CD14-positive monocyte (primary cell): ENCODE results near the gene MRPL57. TPM values are rescaled to one million over a fixed set of nuclear protein-coding genes. Genes with fewer than 3 reads are reported as not detected.

Experiments used
- DNase-seq, 3 donors: peaks; one replicate each; pipeline ENCODE4 v3.0.0-alpha.2; 2011 to 2022
- H2AFZ ChIP-seq: 2 replicates; pipeline ENCODE4 v1.6.0; 2012; ENCODE audit warnings: mild to moderate bottlenecking, low read depth, low read length, inconsistent platforms; ENCODE audit not compliant: insufficient read depth, poor library complexity, severe bottlenecking
- H3K27ac ChIP-seq, 2 donors: 1 replicate in 1 of 2; 2 replicates in 1 of 2; pipeline ENCODE4 v1.5.1; 2012 to 2013; ENCODE audit warnings: low read length in 2 of 2, control low read depth in 1 of 2, inconsistent platforms in 1 of 2, low read depth in 1 of 2, mild to moderate bottlenecking in 1 of 2
- H3K27me3 ChIP-seq, 2 donors: one replicate each; pipeline versions ENCODE4 v1.6.0 to v1.6.1; 2011 to 2013; ENCODE audit warnings: low read length in 2 of 2; ENCODE audit not compliant: control insufficient read depth in 2 of 2, insufficient read depth in 2 of 2
- H3K36me3 ChIP-seq, 2 donors: replicated peaks in 1 of 2; 1 replicate in 1 of 2; 2 replicates in 1 of 2; pipeline versions ENCODE4 v1.5.1 to v1.6.1; 2012 to 2013; ENCODE audit warnings: low read length in 2 of 2, control low read depth in 1 of 2, inconsistent platforms in 1 of 2, mild to moderate bottlenecking in 1 of 2; ENCODE audit not compliant: insufficient read depth in 2 of 2, control insufficient read depth in 1 of 2
- H3K4me1 ChIP-seq, 2 donors: 1 replicate in 1 of 2; 2 replicates in 1 of 2; pipeline versions ENCODE4 v1.5.1 to v1.6.1; 2012 to 2013; ENCODE audit warnings: low read length in 2 of 2, control low read depth in 1 of 2, inconsistent platforms in 1 of 2, mild to moderate bottlenecking in 1 of 2, moderate library complexity in 1 of 2; ENCODE audit not compliant: insufficient read depth in 2 of 2, control insufficient read depth in 1 of 2
- H3K4me2 ChIP-seq: replicated peaks from 2 replicates; pipeline ENCODE3; 2012; ENCODE audit warnings: low read length, moderate library complexity, mild to moderate bottlenecking; ENCODE audit not compliant: poor library complexity, severe bottlenecking; ENCODE audit errors: extremely low read depth
- H3K4me3 ChIP-seq, 3 experiments: fragments of 200-600 bp in 1 of 3; sonication (generic) in 1 of 3; replicated peaks in 1 of 3; 1 replicate in 2 of 3; 2 replicates in 1 of 3; pipeline ENCODE4 v1.5.1; 2011 to 2013; ENCODE audit warnings: low read length in 3 of 3, mild to moderate bottlenecking in 3 of 3, control low read depth in 2 of 3, low read depth in 2 of 3, inconsistent platforms in 1 of 3, moderate library complexity in 1 of 3
- H3K79me2 ChIP-seq: 2 replicates; pipeline ENCODE4 v1.6.0; 2012; ENCODE audit warnings: mild to moderate bottlenecking, control low read depth, inconsistent platforms, low read length, moderate library complexity; ENCODE audit not compliant: insufficient read depth
- H3K9ac ChIP-seq: 2 replicates; pipeline ENCODE4 v1.6.0; 2017; ENCODE audit warnings: low read length, mild to moderate bottlenecking; ENCODE audit not compliant: insufficient read depth, poor library complexity, severe bottlenecking
- H3K9me3 ChIP-seq, 2 donors: replicated peaks in 1 of 2; 1 replicate in 1 of 2; 2 replicates in 1 of 2; pipeline versions ENCODE4 v1.5.1 to v1.6.1; 2012 to 2013; ENCODE audit warnings: low read length in 2 of 2, control low read depth in 1 of 2; ENCODE audit not compliant: control insufficient read depth in 1 of 2, insufficient read depth in 1 of 2
- H4K20me1 ChIP-seq: 2 replicates; pipeline ENCODE4 v1.6.0; 2012; ENCODE audit warnings: mild to moderate bottlenecking, low read length, control low read depth, moderate library complexity; ENCODE audit not compliant: insufficient read depth
- H3K27ac Mint-ChIP-seq, 7 donors: one replicate each; pipeline ENCODE4 v1.8.0; 2020; ENCODE audit warnings: mild to moderate bottlenecking in 7 of 7, mixed read lengths in 7 of 7, moderate library complexity in 6 of 7, inconsistent platforms in 2 of 7
- H3K27me3 Mint-ChIP-seq, 3 donors: one replicate each; pipeline ENCODE4 v1.8.0; 2021 to 2022; ENCODE audit warnings: low read depth in 3 of 3, mild to moderate bottlenecking in 3 of 3, mixed read lengths in 3 of 3, moderate library complexity in 3 of 3, inconsistent platforms in 1 of 3
- H3K36me3 Mint-ChIP-seq, 2 donors: one replicate each; pipeline ENCODE4 v1.8.0; 2020; ENCODE audit warnings: mixed read lengths in 2 of 2, inconsistent platforms in 1 of 2, mild to moderate bottlenecking in 1 of 2
- H3K4me1 Mint-ChIP-seq: one replicate; pipeline ENCODE4 v1.8.0; 2020; ENCODE audit warnings: mild to moderate bottlenecking, mixed read lengths
- H3K4me3 Mint-ChIP-seq, 2 donors: one replicate each; pipeline ENCODE4 v1.8.0; 2020; ENCODE audit warnings: mild to moderate bottlenecking in 2 of 2, mixed read lengths in 2 of 2, moderate library complexity in 1 of 2
- H3K9me3 Mint-ChIP-seq, 7 donors: one replicate each; pipeline ENCODE4 v1.8.0; 2020 to 2022; ENCODE audit warnings: mixed read lengths in 7 of 7, mild to moderate bottlenecking in 6 of 7, moderate library complexity in 6 of 7, inconsistent platforms in 2 of 7
- WGBS: methylation state at CpG from one replicate; pipeline ENCODE4 v1.1.5; 2013; ENCODE audit warnings: missing lambda C conversion rate; ENCODE audit not compliant: insufficient coverage; 5-methylcytosine and 5-hydroxymethylcytosine counted together
- intact Hi-C, 2 donors: fragments of 100-400 bp; cut with micrococcal nuclease; formaldehyde crosslinking; loops; one replicate each; pipeline versions ENCODE4 v1.15.0 to v1.15.1; 2023
- polyA plus RNA-seq, 3 donors: library from polyadenylated mRNA; depleted of rRNA in 1 of 3; unstranded in 2 of 3; stranded (reverse) in 1 of 3; fragments of 300-500 nt in 2 of 3; fragments of >200 nt in 1 of 3; fragmentation: Illumina TruSeq in 2 of 3; gene quantifications; 1 replicate in 2 of 3; 2 replicates in 1 of 3; pipeline ENCODE4 v1.2.3, GENCODE V29; 2012 to 2021
- TF ChIP-seq, protein P1 (sequence below): fragments of 200-600 bp; IDR thresholded peaks from one replicate; pipeline ENCODE4 v1.8.0; 2022; ENCODE audit warnings: antibody characterized with exemption, mild to moderate bottlenecking

The MRPL57 gene
- polyA plus RNA-seq, 3 donors, result 6.8 to 52.3 (median 41.1) TPM

DNA sequence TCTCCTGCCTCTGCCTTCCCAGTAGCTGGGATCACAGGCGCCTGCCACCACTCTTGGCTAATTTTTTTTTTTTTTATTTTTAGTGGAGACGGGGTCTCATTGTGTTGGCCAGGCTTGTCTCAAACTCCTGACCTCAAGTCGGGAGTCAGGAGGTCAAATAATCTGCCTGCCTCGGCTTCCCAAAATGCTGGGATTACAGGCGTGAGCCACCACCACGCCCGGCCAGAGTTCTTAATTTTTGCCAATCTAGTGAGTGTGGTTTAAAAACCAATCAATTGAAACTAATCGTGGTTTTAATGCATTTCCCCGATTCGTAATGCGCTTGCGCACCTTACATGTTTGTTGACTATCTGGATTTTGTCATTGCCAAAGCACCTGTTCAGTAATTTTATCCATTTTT, 37.1 kb upstream of the MRPL57 start:
- Histone ChIP-seq H3K9me3 (no peaks in the 10 kb centered on the region), H3K36me3 (peaks cover 13 to 21% of the 10 kb centered on the region in 2 donors), H3K4me3 (peak overlapping the region; percentile 87 to 94 (median 94)), H3K79me2 (peaks cover 41% of the 10 kb centered on the region), H3K27ac (peak overlapping the region in 1 of 2 donors; percentile 97), H3K9ac (peak overlapping the region; percentile 90), H3K27me3 (no peaks in the 10 kb centered on the region), H2AFZ (peak overlapping the region; percentile 91), H4K20me1 (peaks cover 22% of the 10 kb centered on the region), H3K4me2 (peak overlapping the region; percentile 82), H3K4me1 (peaks cover 11 to 29% of the 10 kb centered on the region in 2 donors)
- intact Hi-C loops, result loop anchor here in 1 of 2 donors (5.0 to 10.0 kb wide), 2 partner anchors 67 to 195 kb away; no protein-coding TSS in a partner anchor
- peak overlapping the region in 6 of 7 donors; percentile 97 to 100 (median 98) for H3K27ac Mint-ChIP-seq
- no peaks in the 10 kb centered on the region for H3K27me3 Mint-ChIP-seq
- peaks cover 29% of the 10 kb centered on the region for H3K4me1 Mint-ChIP-seq
- no peak for DNase-seq
- H3K9me3 Mint-ChIP-seq, result peaks cover 0 to 4% (median 0%) of the 10 kb centered on the region in 7 donors
- H3K4me3 Mint-ChIP-seq, result peak overlapping the region in 1 of 2 donors; percentile 88
- H3K36me3 Mint-ChIP-seq, result peaks cover 13 to 20% of the 10 kb centered on the region in 2 donors
- WGBS, result 78% methylated on average over 11 of the region's 12 CpGs
- TF ChIP-seq, protein P1, sequence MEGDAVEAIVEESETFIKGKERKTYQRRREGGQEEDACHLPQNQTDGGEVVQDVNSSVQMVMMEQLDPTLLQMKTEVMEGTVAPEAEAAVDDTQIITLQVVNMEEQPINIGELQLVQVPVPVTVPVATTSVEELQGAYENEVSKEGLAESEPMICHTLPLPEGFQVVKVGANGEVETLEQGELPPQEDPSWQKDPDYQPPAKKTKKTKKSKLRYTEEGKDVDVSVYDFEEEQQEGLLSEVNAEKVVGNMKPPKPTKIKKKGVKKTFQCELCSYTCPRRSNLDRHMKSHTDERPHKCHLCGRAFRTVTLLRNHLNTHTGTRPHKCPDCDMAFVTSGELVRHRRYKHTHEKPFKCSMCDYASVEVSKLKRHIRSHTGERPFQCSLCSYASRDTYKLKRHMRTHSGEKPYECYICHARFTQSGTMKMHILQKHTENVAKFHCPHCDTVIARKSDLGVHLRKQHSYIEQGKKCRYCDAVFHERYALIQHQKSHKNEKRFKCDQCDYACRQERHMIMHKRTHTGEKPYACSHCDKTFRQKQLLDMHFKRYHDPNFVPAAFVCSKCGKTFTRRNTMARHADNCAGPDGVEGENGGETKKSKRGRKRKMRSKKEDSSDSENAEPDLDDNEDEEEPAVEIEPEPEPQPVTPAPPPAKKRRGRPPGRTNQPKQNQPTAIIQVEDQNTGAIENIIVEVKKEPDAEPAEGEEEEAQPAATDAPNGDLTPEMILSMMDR, result no peak

DNA sequence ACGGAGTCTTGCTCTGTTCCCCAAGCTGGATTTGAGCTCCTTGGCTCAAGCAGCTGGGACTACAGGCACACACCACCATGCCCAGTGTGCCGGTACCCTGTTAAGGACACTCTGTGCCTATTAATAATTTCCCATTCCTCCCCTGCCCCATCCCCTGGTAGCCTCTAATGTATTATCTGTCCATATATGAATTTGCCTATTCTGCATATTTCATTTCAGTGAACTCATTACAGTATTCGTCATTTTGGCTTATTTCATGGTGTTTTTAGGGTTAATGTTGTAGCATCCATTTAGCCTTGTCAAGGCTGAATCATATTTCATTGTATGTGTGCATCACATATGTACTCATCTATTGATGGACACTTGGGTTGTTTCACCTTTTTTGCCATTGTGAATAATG, 33.7 kb upstream of the MRPL57 start:
- peaks cover 55% of the 10 kb centered on the region for H4K20me1 ChIP-seq
- Mint-ChIP-seq H3K27me3 (no peaks in the 10 kb centered on the region), H3K27ac (peak overlapping the region in 1 of 7 donors; percentile 69), H3K4me1 (peaks cover 30% of the 10 kb centered on the region), H3K36me3 (peaks cover 34 to 52% of the 10 kb centered on the region in 2 donors), H3K9me3 (no peaks in the 10 kb centered on the region), H3K4me3 (no peak overlapping the region)
- WGBS, result 100% methylated on average over 2 of the region's 3 CpGs
- H3K4me2 ChIP-seq, result no peak overlapping the region
- H3K27ac ChIP-seq, result no peak overlapping the region
- H3K27me3 ChIP-seq, result no peaks in the 10 kb centered on the region
- H2AFZ ChIP-seq, result no peak overlapping the region
- intact Hi-C loops, result no loop called here
- peaks cover 31 to 55% of the 10 kb centered on the region in 2 donors for H3K36me3 ChIP-seq
- TF ChIP-seq, protein P1, result no peak
- no peak overlapping the region for H3K4me3 ChIP-seq
- peaks cover 60% of the 10 kb centered on the region for H3K79me2 ChIP-seq
- no peak overlapping the region for H3K9ac ChIP-seq
- no peak for DNase-seq
- H3K4me1 ChIP-seq, result peaks cover 11 to 29% of the 10 kb centered on the region in 2 donors
- no peaks in the 10 kb centered on the region for H3K9me3 ChIP-seq
